Gastroesophageal sphincter (tissue), 3 donors: ENCODE measurements around the gene KANSL1L.

ENCODE experiments used
- CTCF ChIP-seq, 4 experiments: fragments of 200-600 bp in 2 of 4; fragments of 450-650 bp in 2 of 4; sonication (generic) in 1 of 4; IDR thresholded peaks; one replicate each; pipeline ENCODE4 v1.5.1; 2017 to 2019; ENCODE audit warnings: antibody characterized with exemption in 4 of 4, mild to moderate bottlenecking in 2 of 4, moderate library complexity in 2 of 4
- EP300 ChIP-seq: sonication (generic); formaldehyde crosslinking; IDR thresholded peaks from one replicate; pipeline ENCODE4 v1.6.1; 2017; ENCODE audit warnings: antibody characterized with exemption, mild to moderate bottlenecking
- POLR2A ChIP-seq, 2 donors: fragments of 450-650 bp; IDR thresholded peaks; one replicate each; pipeline ENCODE4 v1.6.1; 2017; ENCODE audit warnings: antibody characterized with exemption in 2 of 2, mild to moderate bottlenecking in 2 of 2, moderate library complexity in 1 of 2
- POLR2AphosphoS5 ChIP-seq: sonication (generic); formaldehyde crosslinking; IDR thresholded peaks from one replicate; pipeline ENCODE4 v1.6.1; 2017; ENCODE audit warnings: antibody characterized with exemption

- TF ChIP-seq CTCF (IDR thresholded peaks at IDR 0.05) (no peak), POLR2A (IDR thresholded peaks at IDR 0.05) (no peak), EP300 (no peak), POLR2AphosphoS5 (no peak)
Measured at GRCh38 chr2:210063306-210063705, 107.9 kb downstream of the KANSL1L start.
